Chondrocyte (in vitro differentiated cells): ENCODE data around the gene ESYT3. TPM values are rescaled to one million over a fixed set of nuclear protein-coding genes. Genes with fewer than 3 reads are reported as not detected.

Experiments used
- DNase-seq: peaks from one replicate; pipeline ENCODE4 v3.0.0; 2021; ENCODE audit warnings: mixed read lengths, low spot score
- H3K27ac Mint-ChIP-seq: one replicate; pipeline ENCODE4 v1.8.0; 2021; ENCODE audit warnings: mild to moderate bottlenecking, moderate library complexity, mixed read lengths; ENCODE audit not compliant: unreplicated experiment
- H3K27me3 Mint-ChIP-seq: 2 replicates; pipeline ENCODE4 v1.8.0; 2021; ENCODE audit warnings: low read depth, mixed read lengths
- H3K36me3 Mint-ChIP-seq: 2 replicates; pipeline ENCODE4 v1.8.0; 2021; ENCODE audit warnings: low read depth, mixed read lengths
- H3K4me1 Mint-ChIP-seq: 2 replicates; pipeline ENCODE4 v1.8.0; 2021; ENCODE audit warnings: low read depth, mild to moderate bottlenecking, mixed read lengths
- H3K4me3 Mint-ChIP-seq: one replicate; pipeline ENCODE4 v1.8.0; 2021; ENCODE audit warnings: mild to moderate bottlenecking, moderate library complexity, mixed read lengths; ENCODE audit not compliant: unreplicated experiment
- H3K9me3 Mint-ChIP-seq: 2 replicates; pipeline ENCODE4 v1.8.0; 2021; ENCODE audit warnings: low read depth, mixed read lengths
- total RNA-seq: library from RNA; stranded (reverse); gene quantifications from 3 replicates; pipeline ENCODE4 v1.2.1, GENCODE V29; 2021
- TF ChIP-seq, protein P1 (sequence below): fragments of 200-600 bp; sonication (generic); IDR thresholded peaks from 2 replicates; pipeline ENCODE4 v1.5.0; 2021; ENCODE audit warnings: antibody characterized with exemption, mild to moderate bottlenecking, moderate library complexity

ESYT3 gene
- total RNA-seq, 1 donor from 2014 or later = 0.70 TPM

DNA sequence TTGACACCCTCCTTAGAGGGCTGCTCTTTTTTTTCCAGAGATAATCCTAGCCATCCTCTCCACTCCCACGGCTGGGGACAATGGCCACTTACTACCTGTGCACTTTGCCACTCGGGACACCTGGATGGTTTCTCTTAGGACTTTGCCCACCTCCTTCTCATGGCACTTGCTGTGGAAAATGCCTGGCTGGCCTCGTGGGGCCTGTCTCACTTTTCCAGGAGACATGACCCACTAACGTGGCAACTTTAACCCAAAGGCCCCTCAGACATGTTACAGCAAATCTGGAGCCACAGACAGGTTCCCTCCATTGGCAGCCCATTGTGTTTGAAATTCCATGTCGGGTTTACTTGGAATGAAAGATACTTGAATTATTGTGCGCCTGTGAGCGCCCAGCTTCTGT, 29.4 kb upstream of the ESYT3 start:
- Mint-ChIP-seq H3K27me3 (no peaks in the 10 kb centered on the region), H3K27ac (no peak overlapping the region), H3K4me1 (no peaks in the 10 kb centered on the region), H3K36me3 (peaks cover 37% of the 10 kb centered on the region), H3K4me3 (no peak overlapping the region), H3K9me3 (no peaks in the 10 kb centered on the region)
- TF ChIP-seq, protein P1, sequence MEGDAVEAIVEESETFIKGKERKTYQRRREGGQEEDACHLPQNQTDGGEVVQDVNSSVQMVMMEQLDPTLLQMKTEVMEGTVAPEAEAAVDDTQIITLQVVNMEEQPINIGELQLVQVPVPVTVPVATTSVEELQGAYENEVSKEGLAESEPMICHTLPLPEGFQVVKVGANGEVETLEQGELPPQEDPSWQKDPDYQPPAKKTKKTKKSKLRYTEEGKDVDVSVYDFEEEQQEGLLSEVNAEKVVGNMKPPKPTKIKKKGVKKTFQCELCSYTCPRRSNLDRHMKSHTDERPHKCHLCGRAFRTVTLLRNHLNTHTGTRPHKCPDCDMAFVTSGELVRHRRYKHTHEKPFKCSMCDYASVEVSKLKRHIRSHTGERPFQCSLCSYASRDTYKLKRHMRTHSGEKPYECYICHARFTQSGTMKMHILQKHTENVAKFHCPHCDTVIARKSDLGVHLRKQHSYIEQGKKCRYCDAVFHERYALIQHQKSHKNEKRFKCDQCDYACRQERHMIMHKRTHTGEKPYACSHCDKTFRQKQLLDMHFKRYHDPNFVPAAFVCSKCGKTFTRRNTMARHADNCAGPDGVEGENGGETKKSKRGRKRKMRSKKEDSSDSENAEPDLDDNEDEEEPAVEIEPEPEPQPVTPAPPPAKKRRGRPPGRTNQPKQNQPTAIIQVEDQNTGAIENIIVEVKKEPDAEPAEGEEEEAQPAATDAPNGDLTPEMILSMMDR = no peak
- no peak for DNase-seq

DNA sequence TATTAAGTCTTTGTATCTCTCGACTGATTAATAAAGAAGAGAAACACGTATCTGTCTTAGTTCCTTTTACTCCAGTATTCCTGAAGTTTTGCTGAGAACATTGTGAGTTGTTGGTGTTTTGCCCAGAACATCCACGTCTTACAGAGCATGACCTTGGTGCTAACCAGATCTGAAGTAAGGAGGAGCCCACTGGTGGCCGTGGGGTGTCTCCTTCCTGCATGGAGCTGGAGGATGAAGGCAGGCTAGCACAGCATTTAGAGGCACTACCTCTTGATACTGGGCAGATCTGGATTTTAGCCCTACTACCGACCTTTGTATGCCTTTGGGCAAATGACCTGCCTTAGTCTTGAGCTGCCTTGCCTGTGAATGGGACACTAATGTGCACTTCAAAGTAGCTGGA, 28.9 kb upstream of the ESYT3 start:
- DNase-seq = no peak
- no peak overlapping the region for H3K4me3 Mint-ChIP-seq
- H3K4me1 Mint-ChIP-seq = no peaks in the 10 kb centered on the region
- H3K36me3 Mint-ChIP-seq = peaks cover 37% of the 10 kb centered on the region
- TF ChIP-seq, protein P1 = no peak
- no peak overlapping the region for H3K27ac Mint-ChIP-seq
- no peaks in the 10 kb centered on the region for H3K9me3 Mint-ChIP-seq
- no peaks in the 10 kb centered on the region for H3K27me3 Mint-ChIP-seq

DNA sequence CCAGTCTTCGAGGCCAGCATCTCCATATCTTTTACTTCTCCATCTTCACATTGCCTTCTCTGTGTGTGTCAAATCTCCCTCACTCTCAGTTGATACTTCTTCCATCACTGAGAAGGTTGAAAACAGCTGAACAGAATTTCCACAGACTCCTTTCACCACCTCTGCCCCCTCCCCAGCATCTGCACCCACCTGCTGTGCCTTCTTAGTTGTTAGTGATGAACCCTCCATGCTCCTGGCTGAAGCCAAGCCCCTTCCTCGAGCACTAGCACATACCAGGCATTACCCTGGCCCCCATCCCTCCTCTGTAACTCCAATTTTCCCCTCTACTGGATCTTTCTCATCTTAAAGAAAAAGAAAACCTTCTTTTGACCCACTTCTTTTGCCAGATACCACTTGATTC, 27.8 kb upstream of the ESYT3 start:
- Mint-ChIP-seq H3K4me1 (no peaks in the 10 kb centered on the region), H3K4me3 (no peak overlapping the region)

DNA sequence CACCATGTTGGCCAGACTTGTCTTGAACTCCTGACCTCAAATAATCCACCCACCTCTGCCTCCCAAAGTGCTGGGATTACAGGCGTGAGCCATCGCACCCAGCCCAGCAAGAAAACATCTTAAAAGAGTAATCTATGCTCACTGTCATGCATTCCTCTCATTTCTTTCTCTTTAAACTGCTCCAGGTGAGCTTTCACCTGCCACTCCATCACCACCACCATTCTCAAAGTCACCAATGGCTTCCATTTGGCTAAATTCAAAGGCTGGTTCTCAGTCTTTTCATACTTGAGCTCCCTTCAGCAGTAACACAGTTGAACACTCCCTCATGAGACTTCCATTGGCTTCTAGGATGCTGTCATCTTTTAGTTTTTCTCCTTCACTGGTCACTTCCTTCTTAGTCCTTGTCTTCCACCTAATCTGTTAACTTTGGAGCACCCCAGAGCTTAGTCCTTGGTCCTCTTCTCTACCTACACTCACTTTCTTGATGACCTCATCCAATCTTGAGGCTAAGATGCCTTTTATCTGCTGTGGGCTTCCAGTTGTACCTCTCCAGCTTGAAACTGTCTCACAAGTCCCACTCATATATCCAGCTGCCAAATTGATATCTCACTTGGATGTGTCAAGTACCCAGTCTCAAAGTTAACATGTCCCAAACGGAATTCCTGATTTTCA, 27.0 kb upstream of the ESYT3 start:
- Mint-ChIP-seq H3K4me3 (no peak overlapping the region), H3K27me3 (no peaks in the 10 kb centered on the region), H3K9me3 (no peaks in the 10 kb centered on the region), H3K4me1 (no peaks in the 10 kb centered on the region), H3K27ac (no peak overlapping the region), H3K36me3 (peaks cover 31% of the 10 kb centered on the region)
- TF ChIP-seq, protein P1 = no peak
- no peak for DNase-seq

More for the DNA sequence above, 27.8 kb upstream of the ESYT3 start:
- no peaks in the 10 kb centered on the region for H3K9me3 Mint-ChIP-seq
- DNase-seq = no peak
- H3K27me3 Mint-ChIP-seq = no peaks in the 10 kb centered on the region
- H3K27ac Mint-ChIP-seq = no peak overlapping the region
- H3K36me3 Mint-ChIP-seq = peaks cover 31% of the 10 kb centered on the region
- TF ChIP-seq, protein P1 = no peak

DNA sequence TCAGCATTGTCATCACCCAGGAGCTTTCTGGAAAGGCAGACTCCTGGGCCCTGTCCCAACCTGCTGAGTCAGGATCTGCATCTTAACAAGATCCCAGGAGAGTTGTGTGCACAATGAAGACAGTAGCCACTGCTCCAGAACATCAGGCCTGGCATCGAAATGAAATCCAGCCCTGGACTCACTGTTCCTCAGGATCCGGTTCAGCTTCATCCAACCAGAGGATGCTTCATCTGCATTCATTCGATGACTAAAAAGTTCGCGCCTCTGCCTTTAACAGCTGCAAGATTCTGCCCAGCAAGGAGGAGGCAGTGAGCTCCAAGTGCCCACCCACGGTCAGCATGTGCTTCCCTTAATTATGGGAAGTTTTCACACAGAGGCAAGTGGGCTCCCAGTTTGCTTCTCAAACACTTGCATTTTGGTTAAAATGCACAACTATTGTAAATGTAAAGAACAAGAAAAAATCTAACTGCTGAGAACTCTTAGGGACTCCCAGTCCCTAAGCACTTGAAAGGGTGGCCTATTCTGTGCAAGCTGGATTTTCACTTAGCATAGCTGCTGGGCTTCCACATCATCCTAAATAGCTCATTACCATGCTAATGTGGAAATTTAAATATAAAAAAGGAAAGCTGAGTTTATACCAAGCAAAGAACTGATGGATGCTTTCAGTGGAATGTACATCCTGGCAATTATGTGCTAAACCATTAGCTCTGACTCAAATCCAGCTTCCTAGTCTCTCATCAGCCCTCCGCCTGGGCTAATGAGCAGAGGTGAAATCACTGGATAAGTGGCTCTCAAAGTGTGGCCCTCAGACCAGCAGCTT, 25.5 kb upstream of the ESYT3 start:
- Mint-ChIP-seq H3K27ac (no peak overlapping the region), H3K27me3 (no peaks in the 10 kb centered on the region), H3K36me3 (peaks cover 20% of the 10 kb centered on the region), H3K9me3 (no peaks in the 10 kb centered on the region), H3K4me1 (peaks cover 5% of the 10 kb centered on the region), H3K4me3 (no peak overlapping the region)
- DNase-seq = no peak
- TF ChIP-seq, protein P1 = no peak
